Nucleus accumbens (tissue), 56 donors: ENCODE results near the gene CAMK2A.

Experiments
- DNase-seq, 56 donors: peaks; one replicate each; lab custom pipeline; 2025; lab: John Stamatoyannopoulos, UW

CAMK2A gene

DNA sequence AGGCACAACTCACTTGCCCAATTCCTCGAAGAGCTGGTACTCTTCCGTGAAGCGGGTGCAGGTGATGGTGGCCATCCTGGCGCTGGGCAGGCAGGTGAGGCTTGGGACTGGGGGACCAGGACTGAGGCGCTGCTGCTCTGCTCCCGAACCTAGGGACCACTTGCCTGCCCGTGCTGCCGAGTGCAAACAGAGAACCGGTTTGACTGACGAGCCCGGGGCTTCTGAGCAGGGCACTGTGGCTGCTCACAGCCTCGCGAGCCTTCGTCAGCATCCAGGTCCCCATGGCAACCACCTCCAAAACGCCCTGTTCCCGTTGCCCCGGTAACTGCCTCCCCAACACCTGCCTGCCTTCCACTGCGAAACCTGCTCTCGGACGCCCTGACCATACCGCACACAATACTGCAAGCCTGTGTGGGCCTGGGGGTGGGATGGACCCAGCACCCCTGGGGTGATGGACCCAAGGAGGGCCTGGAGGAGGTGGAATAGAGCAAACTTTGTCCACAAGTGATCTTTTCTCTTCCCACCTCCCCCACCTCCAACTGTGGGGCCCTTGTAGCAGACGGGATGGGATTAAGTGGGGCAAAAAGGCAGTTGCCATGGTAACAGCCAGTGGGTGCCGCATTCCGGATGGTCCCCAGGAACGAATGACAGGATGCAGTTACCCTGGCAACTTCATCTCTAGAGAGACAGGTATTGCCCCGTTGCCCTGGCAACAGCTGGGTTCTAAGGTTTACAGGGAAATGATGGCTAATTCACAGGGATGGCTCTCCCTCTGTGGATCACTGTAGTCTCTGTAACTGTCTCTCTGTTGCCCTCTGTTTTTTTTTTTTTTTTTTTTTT lies at the start of gene CAMK2A:
Gene CAMK2A (minus strand): TSS at position 223 of the 840 bp plus-strand sequence. CDS start 148 bp downstream, at position 75.
- peak in 45 of 56 donors; percentile 10 to 90 (median 73) for DNase-seq

DNA sequence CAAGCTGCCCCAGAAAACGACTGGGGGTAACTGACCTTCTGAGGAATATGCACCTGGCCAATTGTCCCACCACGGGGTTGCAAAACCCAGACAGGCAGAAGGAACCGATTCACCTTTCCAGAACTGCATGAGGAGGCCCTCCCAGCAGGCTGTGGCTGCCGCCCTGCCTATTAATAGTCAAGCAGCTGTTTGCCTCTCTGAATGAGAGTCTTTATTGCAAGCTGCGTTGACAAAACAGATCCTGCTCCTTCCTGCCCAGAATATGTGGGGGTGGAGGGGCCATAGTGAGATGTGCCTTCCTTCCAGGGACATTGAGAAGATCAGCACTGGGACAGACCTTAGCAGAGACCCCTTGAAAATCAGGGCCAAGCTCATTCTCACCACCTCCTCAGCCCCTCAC lies 49.6 kb upstream of the CAMK2A start:
- DNase-seq: peak in 41 of 56 donors; percentile 14 to 71 (median 46)

DNA sequence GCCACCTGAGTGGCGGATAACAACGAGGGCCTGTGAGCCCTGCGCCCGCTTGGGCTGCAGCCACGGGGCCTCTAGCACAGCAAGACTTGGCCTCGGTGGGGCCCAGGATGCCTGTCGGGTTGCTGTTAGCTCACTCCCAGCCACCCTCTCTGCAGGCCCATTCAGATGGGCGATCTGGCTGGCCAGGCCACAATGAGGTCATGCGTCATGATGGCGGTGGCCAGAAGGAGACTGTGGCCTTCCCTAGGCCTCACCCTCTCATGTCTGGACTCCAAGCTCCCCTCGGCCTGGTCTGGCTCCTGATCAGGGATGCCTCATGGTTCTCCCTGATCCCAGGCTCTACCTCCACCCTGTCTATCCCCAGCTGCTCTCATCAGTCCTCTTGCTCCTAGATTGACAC lies 49.0 kb upstream of the CAMK2A start:
- peak in 16 of 56 donors; percentile 11 to 58 (median 32) for DNase-seq

DNA sequence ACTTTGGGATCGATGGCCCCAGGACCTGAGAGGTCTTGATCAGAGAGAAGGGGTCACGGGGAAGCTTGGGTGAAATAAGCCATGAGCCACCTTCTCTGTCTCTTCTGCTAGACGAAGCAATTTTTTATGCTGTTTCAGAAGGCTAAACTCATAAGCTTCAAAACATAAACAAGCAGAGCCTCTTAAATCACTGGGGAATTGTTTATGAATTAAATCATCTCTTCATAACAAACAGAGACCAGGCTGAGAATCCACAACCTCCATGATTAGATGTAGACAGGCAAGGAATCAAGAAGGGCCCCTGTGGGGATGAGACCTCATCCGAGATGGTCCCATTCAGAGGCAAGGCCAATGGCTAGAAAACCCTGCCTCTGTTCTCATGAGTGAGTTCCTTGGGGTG lies 46.2 kb upstream of the CAMK2A start:
- no peak for DNase-seq

DNA sequence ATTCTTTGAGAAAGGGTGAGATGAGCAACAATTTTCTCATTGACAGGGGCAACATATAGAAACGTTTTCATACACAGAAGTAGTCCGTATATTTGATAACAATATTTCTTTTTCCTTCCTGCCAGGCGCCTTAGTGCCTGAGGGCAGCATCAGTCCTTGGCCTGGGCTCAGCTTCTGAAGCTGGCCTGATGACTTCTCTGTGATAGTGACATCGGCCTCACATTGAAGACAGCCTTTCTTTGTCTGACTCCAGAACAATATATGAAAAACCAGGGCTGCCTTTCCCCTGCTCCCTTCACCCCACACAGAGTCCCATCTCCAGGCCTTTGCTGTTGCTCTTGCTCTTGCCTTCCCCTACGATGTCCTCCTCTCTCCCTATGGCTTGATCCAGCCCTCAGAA lies 43.8 kb upstream of the CAMK2A start:
- peak in 24 of 56 donors; percentile 10 to 66 (median 33) for DNase-seq

DNA sequence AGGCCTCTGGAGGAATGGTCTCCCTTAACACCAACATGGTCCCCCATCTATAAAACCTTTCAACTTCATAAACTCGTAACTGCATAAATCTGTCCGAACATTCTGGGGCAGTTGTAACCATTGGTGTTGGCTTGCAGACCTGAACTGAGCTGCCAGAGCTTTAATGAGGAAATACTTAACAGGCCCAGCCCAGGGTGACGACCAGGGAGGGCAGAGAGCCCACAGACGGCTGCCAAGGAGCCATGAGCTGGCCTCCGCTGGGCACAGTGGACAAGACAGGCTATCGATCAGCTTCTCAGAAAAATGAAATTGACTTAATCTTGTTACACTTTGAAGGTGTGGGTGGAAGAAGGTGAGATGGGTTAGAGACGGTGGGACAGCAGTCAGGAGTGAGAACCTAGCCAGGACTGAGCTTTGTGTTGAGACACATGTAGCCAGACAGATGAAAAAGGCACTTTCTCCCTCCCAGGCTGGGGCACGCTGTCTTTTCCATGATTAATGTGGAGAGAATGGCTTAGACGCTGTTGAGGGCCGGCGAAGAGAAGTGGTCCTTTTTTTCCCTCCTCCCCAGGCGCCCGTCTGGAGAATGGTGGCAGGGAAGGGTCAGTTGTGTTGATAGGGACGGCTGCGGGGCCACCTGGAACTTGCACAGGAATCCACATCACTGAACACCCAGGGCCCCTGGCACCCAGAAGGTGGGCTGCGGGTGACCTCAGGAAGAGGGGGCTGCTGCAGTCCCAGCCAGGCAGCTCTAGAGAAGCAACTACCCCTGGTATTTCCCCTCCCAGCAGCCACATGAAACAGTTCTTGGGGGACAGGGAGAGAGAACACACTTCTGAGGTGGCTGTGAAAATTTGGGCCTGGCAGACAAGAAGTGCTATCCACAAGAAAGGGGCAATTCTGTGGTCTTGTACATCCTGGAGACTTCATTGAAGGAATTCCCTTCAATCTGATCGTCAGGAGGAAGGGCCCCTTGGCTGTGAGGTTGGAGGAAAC lies 40.6 kb upstream of the CAMK2A start:
- peak in 4 of 56 donors; percentile 8 to 21 (median 11) for DNase-seq

DNA sequence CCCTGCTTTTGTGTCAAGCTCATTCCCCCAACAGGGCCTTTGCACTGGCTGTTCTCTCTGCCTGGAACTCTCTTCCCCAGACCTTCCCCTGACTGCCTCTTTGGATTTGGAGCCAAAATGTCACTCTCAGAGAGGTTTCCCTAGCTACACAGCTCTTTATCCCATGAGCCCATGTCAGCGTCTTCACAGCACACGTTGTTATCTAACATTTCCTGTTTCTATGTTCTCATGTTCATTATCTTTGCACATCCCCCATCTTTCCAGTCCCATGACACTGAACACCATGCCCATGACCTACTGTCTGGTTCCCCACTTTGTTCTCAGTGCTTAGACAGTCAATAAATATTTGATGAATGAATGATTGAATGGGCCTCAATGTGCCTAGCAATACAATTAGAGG lies 39.5 kb upstream of the CAMK2A start:
- no peak for DNase-seq

DNA sequence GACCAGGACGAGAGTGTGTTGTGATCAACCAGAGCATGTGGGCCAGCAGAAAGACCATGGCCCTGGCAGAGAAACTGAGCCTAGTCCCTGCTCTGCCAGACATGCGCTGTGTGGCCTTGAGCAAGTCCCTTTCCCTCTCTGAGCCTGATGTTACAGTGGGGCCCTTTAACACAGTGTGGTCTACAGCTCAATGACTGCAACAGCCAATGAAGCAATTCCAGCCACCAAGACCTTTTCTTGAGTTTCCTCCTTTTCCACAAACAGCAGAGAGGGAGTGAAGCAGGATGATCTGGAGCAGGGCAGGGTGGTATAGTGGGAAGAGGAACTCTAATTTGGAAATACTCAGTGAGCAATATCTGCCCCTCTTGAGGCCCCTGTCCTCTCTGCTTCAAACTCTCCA lies 38.9 kb upstream of the CAMK2A start:
- DNase-seq: no peak

DNA sequence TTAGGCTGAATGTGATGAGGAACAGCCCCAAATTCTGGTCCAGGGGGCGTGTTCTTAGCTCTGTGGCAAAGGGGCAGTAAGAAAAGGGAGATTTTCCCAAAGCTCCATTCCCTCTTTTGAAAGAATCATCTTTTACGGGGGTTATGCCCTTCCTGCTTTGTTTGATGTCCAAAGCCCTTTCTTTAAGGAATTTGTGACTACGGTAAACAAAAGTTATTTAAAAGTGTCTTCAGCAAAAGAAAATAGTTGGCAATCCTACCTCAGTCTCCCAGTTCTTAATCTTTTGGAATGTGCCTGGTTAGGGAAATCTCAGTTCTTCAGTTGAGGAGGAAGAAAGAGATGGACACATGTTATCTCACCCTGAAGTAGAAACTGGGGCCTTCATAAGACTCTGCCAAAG lies 37.6 kb upstream of the CAMK2A start:
- DNase-seq: no peak

DNA sequence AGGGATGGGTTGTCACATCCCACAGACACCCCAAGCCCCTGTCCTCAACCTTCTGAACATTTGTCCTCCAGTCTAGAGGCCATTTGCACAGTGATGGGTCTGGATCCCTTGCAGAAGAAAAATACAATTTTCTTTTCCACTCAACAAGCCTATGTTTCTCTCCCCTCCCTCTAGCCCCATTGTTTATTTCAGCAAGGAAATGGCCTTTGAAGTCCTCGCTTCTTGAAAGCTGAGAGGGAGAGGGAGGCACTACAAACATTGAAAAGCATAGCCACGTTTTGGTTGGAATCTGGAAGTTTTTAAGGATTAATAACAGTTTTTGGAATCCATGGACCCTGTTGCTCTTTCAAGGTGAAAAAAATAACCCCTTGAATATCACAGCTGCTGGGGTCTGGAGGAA lies 37.1 kb upstream of the CAMK2A start:
- DNase-seq: no peak

DNA sequence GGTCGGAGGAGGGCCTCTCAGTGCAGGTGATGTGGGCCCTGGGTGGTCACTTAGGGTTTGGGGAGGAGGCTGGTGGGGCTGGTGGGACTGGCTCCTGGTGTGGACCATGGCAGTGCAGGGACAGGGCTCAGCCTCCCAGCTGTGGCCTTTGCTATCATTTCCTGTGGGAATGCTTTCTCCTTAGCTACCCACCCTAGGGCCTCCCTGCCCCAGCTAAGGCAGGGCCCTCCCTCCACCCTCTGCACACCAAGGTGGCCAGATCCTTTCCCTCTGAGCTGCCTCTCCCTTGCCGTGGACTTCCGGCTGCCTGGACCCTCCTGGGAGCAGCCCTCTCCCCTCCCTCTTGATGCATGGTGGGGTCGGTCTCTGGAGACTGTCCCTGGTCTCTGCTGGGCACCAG lies 35.9 kb upstream of the CAMK2A start:
- no peak for DNase-seq

DNA sequence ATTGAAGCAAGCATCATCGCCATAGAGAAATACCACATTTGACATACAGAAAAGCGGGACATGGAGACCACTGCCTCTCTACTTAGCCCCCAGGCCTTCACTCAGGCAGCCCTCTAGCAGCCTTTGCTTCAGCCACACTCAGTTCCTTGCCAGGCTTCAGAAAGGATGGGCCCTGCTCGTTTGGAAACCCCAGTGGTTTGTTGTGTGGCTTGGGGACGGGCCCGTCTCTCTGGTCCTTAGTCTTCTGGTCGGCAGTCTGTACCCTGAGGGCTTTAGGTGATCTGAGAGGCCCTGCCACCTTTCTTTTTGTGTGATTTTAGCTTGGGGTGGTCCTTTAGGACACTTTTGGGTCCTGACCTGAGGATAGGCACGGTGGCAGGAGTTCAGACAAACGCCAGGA lies 34.2 kb upstream of the CAMK2A start:
- DNase-seq: no peak

DNA sequence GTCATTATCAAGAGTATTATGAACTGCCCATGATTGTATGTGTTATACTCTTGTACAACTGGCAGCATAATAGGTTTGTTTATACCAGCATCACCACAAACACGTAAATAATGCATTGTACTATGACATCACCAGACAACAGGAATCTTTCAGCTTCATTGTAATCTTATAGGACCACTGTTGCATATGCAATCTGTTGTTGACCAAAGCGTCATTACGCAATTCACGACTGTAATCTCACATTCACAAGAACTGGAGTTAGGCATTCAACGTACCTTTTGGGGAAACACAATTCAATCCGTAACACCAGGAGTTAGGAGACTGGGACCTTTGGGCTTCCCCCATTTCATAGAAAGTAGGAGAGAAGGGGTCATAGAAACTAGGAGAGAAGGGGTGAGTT lies 33.5 kb upstream of the CAMK2A start:
- no peak for DNase-seq

DNA sequence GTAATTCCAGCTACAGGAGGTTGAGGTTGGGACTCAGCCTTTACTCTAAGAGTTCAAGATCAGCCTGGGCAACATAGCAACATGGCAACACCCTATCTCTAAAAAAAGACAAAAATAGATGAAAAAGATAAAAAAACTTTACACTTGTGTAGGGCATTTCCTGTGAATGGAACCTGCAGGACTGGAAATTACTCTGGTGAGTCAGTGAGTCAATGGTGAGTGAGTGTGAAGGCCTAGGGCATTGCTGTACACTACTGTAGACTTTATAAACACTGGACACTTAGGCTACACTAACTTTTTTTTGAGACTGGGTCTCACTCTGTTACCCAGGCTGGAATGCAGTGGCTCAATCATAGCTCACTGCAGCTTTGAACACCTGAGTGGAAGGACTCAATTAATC lies 32.6 kb upstream of the CAMK2A start:
- no peak for DNase-seq

DNA sequence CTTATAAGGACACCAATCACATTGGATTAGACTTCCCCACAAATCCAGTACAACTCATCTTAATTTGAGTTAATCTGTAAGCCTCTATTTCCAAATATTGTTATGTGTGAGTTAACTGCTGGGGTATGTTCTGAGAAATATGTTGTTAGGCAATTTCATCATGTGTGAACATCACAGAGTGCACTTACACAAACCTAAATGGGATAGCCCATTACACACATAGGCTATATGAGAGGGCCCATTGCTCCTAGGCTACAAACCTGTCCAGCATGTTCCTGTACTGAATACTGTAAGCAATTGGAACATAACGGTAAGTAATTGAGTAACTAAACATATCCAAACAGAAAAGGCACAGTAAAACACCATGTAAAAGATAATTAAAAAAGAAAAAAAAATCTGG lies 32.2 kb upstream of the CAMK2A start:
- DNase-seq: no peak

DNA sequence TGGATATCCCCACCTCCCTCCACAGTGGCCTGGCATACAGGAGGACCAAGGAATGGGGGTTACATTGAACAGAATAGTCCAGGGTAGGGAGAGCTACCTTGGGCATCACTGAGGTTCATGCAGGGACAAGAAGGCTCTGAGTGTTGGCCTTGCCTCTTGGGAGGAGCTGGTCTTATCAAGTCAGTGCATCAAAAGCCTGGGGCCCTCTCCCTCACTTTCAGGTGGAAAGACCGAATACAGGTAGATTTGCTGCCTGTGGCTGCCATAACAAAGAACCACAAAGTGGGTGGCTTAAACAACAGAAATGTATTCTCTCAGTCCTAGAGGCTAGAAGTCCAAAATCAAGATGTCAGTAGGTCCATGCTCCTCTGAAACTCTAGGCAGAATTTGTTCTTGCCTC lies 31.6 kb upstream of the CAMK2A start:
- DNase-seq: no peak

DNA sequence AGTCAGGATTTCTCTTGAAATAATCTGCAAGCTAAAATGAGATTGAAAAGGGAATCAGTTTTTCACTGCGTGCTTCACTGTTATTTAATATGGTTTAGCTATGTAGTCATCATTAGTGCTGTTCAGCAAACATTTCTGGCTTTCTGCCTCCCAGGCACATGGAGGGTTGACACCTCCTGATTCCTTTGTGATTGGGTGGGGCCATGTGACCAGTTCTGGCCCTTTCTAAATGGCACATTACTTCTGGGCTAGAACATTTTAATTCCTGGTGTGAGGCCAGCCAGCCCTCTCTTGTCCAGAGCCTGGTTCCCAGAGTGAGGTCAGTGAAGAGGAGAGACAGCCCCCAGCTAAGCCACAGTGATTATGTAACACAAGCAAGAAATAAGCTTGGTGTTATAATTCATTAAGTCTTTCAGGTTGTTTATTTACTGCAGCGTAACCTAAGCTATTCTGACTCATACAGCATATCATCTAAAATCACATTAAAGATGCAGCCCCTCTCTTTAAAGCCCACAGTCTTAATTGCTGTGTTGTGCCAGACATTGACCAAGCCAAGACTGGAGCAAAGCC lies 30.6 kb upstream of the CAMK2A start:
- DNase-seq: peak in 42 of 56 donors; percentile 21 to 83 (median 61)

DNA sequence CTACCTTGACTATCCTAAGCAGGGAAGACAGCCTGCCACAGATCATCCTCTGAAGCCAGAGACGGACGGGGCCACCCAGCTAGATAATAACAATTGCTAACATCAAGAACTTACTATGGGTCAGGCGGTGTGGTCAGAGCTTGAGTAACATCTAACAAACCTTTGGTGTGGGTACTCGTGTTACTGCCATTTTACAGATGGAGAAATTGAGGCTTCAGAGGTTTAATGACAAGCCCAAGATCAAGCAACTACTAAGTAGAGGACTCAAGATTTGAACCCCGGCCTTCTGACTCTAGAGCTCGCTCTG lies 29.9 kb upstream of the CAMK2A start:
- no peak for DNase-seq

DNA sequence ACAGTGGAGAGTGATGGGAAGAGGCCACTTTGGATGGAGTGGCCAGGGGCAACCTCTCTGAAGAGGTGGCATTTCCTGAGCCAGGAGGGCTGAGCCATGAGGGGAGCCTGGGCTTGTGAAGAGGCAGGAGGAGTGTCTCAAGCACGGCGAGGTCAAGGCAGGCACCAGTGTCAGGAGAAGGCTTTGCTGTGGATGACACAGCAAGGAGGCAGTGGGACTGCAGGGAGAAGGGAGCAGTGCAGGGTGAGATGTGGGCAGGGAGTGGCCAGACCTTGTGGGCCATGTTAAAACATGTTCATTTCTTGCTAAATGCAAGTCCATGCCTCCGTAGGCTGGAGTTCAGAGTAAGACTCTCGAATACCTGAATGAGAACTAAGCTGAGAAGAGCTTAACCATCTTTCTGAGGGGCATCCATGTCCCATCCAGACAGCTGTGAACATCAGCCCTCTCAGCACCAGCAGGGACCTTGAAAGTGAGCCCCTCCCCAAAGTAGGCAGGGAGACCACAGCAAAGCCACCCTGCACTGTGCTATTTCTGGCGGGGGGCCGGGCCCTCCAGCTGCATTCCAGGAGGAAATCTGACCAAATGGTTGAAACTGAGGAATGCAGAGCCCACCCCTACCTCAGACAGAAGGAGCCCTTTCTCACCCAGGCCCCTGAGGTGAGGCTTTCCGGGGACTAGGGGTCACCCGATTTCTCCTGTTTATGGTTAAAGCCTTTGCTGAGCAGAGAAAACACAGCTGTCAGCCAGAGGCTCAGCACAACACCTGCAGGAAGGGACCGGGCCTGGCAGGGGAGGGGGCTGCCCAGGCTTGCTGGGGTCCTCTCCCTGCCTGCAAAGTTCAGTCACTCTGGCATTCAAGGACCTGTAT lies 29.3 kb upstream of the CAMK2A start:
- no peak for DNase-seq
